ENCODE measurements around the gene ATXN1.

GRCh38 chr6:16789329-16790038 lies 28.2 kb upstream of the ATXN1 start:
- no peak for TF ChIP-seq POLR2A (IDR thresholded peaks at IDR 0.05; ENCODE audit: low read length)
- TF ChIP-seq CTCF (IDR thresholded peaks at IDR 0.05): no peak
- no peak for TF ChIP-seq EP300 (IDR thresholded peaks at IDR 0.05)
- no peak for TF ChIP-seq E2F6 (IDR thresholded peaks at IDR 0.05; ENCODE audit: borderline replicate concordance, low read depth)
- no peak for TF ChIP-seq ESRRA (IDR thresholded peaks at IDR 0.05; ENCODE audit: borderline replicate concordance, low read length)
- TF ChIP-seq HDAC2 (IDR thresholded peaks at IDR 0.05): no peak
